Fibroblast of upper back skin (primary cell): ENCODE results near the gene FGGY.
A peak's percentile ranks its signal among the peaks of the same experiment; 100 is the strongest.
"Not testable (repeated sequence)": the region's sequence is repeated elsewhere in the genome, so short reads cannot be mapped to it uniquely, and the experiment has no call there.

Experiments used
- DNase-seq: peaks from one replicate; pipeline ENCODE4 v3.0.0-alpha.2; 2013

FGGY gene

GRCh38 chr1:59452559-59452958 is 155.7 kb downstream of the FGGY start:
- no peak for DNase-seq

DNA sequence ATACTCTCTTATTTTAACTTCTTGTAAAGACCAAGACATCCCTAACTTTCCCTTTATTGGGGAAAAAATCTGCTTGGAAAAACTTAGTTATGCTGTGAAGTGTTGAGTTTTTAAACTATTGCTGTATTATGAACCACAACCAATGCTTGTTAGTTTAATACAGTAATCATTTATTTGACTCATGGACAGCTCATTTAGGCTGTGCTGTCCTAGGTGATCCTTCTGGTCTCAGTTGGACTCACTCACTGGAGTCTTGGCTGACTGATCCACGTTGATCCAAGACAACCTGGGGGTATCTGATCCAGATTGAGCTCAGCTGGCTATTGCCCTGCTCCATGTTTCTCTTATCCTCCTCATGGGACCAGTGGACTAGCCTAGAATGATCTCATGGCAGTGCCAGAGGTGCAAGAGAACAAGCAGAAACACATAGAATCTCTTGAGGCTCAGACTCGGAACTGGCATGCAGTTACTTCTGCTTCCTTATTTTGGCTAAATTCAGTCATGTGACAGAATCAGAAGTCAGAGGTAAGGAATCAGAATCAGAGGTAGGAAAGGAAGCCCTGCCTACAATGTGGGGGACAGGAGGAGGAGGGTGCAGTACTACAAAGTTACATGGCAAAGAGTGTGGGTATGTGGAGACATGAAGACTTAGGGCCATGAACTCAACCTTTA is 156.5 kb downstream of the FGGY start:
- DNase-seq: no peak

GRCh38 chr1:59455206-59455605 is 158.3 kb downstream of the FGGY start:
- DNase-seq: peak; percentile 73

GRCh38 chr1:59457786-59458185 is 160.9 kb downstream of the FGGY start:
- DNase-seq: no peak

DNA sequence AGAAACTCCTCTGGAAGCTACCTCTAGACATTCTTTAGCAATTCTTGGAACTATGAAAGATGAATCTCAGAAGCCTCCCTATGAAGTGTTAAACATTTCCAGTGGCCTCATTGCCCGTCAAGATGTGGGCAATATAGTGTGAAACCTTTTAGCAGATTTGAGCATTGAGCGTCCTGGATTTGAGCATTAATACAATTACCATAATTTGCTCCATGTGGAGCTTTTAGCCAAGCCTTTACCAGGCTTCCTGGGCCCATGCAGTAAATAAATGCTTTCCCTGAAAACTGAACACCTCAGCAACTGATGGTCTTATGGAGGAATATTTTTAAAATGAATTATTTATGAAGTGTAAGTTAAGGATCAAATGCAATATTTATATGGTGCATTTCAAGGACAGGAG is 162.0 kb downstream of the FGGY start:
- DNase-seq: no peak

- DNase-seq: not testable (repeated sequence)
Measured at GRCh38 chr1:59462942-59463341, 166.0 kb downstream of the FGGY start.

GRCh38 chr1:59465478-59465877 is 168.6 kb downstream of the FGGY start:
- DNase-seq: not testable (repeated sequence)

DNA sequence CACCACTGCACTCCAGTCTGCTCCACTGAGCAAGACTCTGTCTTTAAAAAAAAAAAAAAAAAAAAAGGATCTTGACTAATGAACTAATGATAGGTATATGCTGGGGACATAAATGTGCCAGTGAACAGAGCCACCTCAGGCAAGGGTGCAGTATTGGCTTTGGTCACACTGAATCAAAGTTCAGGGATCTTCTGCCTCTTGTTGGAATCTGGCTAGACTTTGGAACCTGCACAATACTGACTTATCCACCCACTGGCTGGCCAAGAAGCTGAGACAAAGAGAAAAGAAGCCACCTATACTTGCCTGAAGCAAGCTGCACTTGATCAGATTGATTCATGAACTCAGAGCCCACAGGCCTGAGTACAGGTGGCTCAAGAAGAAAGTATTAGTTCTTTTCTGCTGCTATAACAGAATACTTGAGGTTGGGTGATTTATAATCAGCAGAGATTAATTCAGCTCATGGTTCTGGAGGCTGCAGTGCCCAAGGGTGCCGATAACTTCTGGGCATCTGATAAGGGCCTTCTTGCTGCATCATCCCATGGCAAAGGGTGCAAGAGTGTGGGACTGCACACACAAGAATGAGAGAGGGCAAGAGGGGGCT is 172.0 kb downstream of the FGGY start:
- no peak for DNase-seq

DNA sequence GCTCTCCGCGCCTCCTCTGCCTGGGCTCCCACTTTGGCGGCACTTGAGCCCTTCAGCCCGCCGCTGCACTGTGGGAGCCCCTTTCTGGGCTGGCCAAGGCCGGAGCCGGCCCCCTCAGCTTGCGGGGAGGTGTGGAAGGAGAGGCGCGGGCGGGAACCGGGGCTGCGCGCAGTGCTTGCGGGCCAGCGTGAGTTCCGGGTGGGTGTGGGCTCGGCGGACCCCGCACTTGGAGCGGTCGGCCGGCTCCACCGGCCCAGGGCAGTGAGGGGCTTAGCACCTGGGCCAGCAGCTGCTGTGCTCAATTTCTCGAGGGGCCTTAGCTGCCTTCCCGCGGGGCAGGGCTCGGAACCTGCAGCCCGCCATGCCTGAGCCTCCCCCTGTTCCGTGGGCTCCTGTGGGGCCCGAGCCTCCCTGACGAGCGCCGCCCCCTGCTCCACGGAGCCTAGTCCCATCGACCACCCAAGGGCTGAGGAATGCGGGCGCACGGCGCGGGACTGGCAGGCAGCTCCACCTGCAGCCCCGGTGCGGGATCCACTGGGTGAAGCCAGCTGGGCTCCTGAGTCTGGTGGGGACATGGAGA is 175.2 kb downstream of the FGGY start:
- not testable (repeated sequence) for DNase-seq

DNA sequence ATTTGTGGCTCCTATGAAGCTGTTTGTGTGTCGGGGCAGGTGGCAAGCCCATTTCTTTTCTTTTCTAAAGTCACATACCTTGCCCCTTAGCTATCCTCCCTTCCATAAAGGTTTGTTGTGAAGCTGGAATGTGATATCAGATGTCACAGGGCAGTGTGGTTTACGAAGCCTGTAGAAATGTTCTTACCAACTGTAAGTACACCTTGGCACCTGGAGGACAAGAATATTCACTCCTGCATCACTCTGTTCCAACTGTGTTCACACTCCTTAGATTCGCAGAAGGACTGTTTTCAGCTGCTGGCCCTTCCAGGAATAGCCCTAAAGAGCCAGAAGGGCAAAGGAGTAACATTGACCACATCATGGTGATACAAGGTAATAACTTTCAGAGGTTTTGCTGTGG is 176.9 kb downstream of the FGGY start:
- no peak for DNase-seq

- DNase-seq: no peak
Measured at GRCh38 chr1:59474496-59474895, 177.6 kb downstream of the FGGY start.

DNA sequence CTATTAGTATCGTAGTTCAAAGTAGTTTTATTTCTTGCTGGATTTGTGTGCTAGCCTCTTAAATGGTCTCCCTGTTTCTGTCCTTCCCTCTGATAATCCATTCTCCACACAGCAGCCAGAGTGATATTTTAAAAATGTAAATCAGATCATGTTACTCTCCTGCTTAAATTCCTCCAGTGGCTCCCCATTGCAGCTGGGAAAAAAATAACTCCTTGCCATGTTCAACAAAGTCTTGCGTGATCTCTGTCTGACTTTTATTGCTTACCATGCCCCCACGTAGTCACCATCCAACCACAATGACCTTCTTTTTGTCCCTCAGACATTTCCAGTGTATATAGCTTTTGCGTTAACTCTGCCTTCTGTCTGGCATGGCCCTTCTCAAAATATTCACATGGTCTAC is 178.8 kb downstream of the FGGY start:
- DNase-seq: no peak

GRCh38 chr1:59477286-59477685 is 180.4 kb downstream of the FGGY start:
- peak; percentile 83 for DNase-seq

GRCh38 chr1:59477867-59478266 is 181.0 kb downstream of the FGGY start:
- DNase-seq: no peak

- no peak for DNase-seq
Measured at GRCh38 chr1:59478822-59479221, 181.9 kb downstream of the FGGY start.

DNA sequence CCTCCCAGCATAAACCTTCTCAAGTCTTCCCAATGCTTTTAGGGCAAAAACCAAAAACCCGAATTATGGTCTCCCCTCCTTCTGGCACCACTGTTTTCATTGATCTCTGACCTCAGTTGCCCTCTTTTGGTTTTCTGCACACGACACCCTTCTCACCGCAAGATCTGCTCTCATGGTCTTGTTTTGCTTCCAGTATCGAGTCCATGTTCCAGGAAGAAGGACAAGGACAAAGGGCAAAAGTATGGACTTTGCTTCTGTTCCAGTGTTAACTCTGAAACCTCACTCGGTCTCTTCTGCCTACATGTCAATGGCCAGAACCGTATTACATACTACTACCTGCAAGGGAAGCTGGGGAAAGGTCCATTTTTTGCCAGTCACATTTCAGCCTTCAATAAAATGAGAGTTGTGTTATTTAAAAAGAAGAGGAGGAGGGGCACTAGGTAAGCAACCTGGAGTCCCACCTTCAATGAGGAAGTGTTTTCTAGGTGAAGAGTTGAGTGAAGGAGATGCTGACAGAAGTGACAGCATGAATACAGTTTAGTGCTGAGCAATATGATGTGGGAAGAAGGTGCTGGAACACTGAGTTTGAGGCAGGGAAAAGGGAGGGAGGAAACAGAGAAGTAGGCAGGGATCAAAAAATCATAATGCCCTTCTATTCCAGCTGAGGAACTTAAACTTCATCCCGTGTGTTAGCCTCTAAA is 183.4 kb downstream of the FGGY start:
- DNase-seq: no peak

- peak; percentile 53 for DNase-seq
Measured at GRCh38 chr1:59481881-59482505, 185.1 kb downstream of the FGGY start.

DNA sequence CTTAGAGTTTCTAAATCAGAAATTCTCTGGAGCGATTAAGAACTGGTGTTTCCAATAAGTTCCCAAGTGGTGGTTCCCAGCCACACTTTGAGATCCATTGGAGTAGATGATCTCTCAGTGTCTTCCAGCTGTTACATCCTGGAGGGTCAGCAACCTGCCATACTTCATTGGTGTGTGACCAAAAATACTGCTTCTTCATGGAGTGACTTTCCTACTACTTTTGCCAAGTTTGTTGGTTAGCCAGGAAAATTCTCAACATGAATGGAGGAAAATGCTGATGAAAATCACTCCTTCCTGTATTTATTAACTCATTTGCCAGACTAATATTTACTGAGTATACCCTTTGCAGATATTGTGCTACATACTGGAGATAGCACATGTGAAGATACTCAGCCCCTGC is 186.1 kb downstream of the FGGY start:
- no peak for DNase-seq

GRCh38 chr1:59484096-59484495 is 187.2 kb downstream of the FGGY start:
- peak; percentile 96 for DNase-seq

- no peak for DNase-seq
Measured at GRCh38 chr1:59485171-59485570, 188.3 kb downstream of the FGGY start.

- DNase-seq: no peak
Measured at GRCh38 chr1:59485949-59486348, 189.1 kb downstream of the FGGY start.

GRCh38 chr1:59486615-59487014 is 189.7 kb downstream of the FGGY start:
- DNase-seq: peak; percentile 58

GRCh38 chr1:59487335-59488031 is 190.6 kb downstream of the FGGY start:
- no peak for DNase-seq
